Bronchial epithelial cell (primary cell): ENCODE results near the gene TOMT. TPM values are rescaled to one million over a fixed set of nuclear protein-coding genes. Genes with fewer than 3 reads are reported as not detected.

Experiments
- DNase-seq: peaks from one replicate; pipeline ENCODE4 v3.0.0-alpha.2; 2010; ENCODE audit warnings: low read depth
- FAIRE-seq: peaks from 2 replicates; lab custom pipeline; 2011; peaks lifted over from hg19 to GRCh38; lab: Jason Lieb, UNC
- H3K27me3 ChIP-seq: 2 replicates; pipeline ENCODE4 v1.5.1; 2011; ENCODE audit warnings: low read length; ENCODE audit not compliant: control insufficient read depth, insufficient read depth
- H3K36me3 ChIP-seq: 2 replicates; pipeline ENCODE4 v1.5.1; 2011; ENCODE audit warnings: low read length; ENCODE audit not compliant: control insufficient read depth, insufficient read depth
- H3K4me3 ChIP-seq: 2 replicates; pipeline ENCODE4 v1.5.1; 2011; ENCODE audit warnings: mild to moderate bottlenecking, low read depth, low read length, control low read depth
- total RNA-seq: library from RNA; depleted of rRNA; stranded (reverse); fragments of >200 nt; gene quantifications from 2 replicates; pipeline ENCODE4 v1.2.1, GENCODE V29; 2014
- TF ChIP-seq, protein P1 (sequence below): IDR thresholded peaks from 2 replicates; pipeline ENCODE4 v1.5.1; 2011; ENCODE audit warnings: mild to moderate bottlenecking, moderate library complexity, low read length, control low read depth, inconsistent platforms; ENCODE audit not compliant: insufficient read depth, severe bottlenecking

TOMT gene
- total RNA-seq, 1 donor from 2014 or later, result not detected

DNA sequence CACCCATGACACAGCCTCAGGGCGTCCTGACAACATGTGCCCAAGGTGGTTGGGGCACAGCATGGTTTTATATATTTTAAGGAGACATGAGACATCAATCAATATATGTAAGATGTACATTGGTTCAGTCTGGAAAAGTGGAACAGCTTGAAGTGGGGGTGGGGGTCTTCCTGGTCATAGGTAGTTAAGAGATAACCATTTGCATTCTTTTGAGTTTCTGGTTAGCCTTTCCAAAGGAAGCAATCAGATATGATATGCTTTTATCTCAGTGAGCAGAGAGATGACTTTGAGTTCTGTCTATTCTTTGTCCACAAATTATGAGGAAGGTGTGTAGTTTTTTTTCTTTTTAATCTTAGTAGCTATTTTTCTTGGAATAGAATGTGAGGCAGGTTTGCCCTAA lies 16.9 kb downstream of the TOMT start:
- peaks cover 1% of the 10 kb centered on the region for H3K36me3 ChIP-seq
- no peak for FAIRE-seq
- H3K4me3 ChIP-seq, result no peak overlapping the region
- no peaks in the 10 kb centered on the region for H3K27me3 ChIP-seq
- TF ChIP-seq, protein P1, sequence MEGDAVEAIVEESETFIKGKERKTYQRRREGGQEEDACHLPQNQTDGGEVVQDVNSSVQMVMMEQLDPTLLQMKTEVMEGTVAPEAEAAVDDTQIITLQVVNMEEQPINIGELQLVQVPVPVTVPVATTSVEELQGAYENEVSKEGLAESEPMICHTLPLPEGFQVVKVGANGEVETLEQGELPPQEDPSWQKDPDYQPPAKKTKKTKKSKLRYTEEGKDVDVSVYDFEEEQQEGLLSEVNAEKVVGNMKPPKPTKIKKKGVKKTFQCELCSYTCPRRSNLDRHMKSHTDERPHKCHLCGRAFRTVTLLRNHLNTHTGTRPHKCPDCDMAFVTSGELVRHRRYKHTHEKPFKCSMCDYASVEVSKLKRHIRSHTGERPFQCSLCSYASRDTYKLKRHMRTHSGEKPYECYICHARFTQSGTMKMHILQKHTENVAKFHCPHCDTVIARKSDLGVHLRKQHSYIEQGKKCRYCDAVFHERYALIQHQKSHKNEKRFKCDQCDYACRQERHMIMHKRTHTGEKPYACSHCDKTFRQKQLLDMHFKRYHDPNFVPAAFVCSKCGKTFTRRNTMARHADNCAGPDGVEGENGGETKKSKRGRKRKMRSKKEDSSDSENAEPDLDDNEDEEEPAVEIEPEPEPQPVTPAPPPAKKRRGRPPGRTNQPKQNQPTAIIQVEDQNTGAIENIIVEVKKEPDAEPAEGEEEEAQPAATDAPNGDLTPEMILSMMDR, result no peak
- no peak for DNase-seq

DNA sequence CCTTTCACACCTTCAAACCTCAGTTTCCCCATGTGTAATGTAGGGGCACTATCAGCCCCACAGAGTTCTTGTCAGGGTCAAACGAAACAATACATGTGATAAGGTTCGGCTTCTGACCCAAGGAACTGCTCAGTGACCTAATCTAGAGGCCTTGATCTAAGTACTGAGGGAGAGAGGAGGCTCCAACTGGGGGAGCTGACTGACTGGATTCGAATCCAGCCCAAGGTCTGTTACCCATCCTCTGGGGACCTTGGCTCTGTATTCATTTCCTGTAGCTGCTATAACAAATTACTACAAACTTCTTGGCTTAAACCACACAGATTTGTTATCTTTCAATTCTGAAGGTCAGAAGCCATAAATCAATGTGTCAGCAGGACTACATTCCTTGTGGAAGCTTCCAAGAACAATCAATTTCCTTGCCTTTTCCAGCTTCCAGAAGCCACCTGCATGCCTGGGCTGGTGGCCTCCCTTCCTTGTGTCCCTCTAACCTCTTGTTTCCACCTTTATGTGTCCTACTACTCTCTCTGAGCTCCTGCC lies 17.5 kb downstream of the TOMT start:
- H3K27me3 ChIP-seq, result no peaks in the 10 kb centered on the region
- FAIRE-seq (no peak), DNase-seq (no peak)
- H3K36me3 ChIP-seq, result peaks cover 1% of the 10 kb centered on the region
- TF ChIP-seq, protein P1, result no peak
- H3K4me3 ChIP-seq, result no peak overlapping the region

DNA sequence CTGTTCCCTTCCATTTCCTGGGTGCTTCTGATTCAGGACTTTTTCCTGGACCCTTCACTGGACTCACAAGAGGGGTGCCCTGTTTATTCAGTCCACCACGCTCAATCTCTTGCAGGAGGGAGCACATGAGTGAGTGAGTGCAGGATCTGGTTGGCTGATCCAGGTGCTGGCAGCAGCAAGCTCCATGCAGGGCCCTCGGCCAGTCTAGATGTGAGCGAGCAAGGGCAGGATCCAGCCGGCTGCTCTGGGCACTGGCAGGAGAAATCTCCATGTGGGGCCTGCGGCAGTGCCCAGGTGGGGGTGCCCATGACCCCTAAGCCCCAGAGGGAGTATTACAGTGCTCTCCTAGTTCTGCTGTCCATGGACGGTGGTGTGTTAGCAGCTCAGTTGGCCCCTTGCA lies 18.3 kb downstream of the TOMT start:
- Histone ChIP-seq H3K36me3 (peaks cover 1% of the 10 kb centered on the region), H3K4me3 (no peak overlapping the region), H3K27me3 (no peaks in the 10 kb centered on the region)
- DNase-seq, result no peak
- no peak for FAIRE-seq
- TF ChIP-seq, protein P1, result no peak

DNA sequence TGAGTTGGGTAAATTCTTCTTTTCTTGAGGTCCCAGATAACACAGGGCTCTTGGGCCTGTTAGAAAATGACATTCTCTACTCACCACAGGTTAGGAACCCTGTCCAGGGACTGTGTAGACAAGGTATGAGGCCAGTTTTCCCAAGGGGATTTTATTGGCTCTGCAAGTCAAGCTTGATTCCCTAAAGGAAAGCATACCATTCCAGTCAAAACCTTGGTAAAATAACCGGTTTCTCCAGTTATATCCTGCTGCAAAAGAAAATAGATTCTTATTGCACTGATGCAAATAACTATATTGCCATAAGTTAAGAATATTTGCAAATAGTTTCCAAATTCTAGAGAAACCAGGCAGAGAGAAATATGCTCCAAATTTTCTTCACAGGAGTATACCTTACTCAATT lies 20.2 kb downstream of the TOMT start:
- TF ChIP-seq, protein P1, result no peak
- FAIRE-seq (no peak), DNase-seq (no peak)
- Histone ChIP-seq H3K4me3 (no peak overlapping the region), H3K27me3 (no peaks in the 10 kb centered on the region), H3K36me3 (no peaks in the 10 kb centered on the region)

DNA sequence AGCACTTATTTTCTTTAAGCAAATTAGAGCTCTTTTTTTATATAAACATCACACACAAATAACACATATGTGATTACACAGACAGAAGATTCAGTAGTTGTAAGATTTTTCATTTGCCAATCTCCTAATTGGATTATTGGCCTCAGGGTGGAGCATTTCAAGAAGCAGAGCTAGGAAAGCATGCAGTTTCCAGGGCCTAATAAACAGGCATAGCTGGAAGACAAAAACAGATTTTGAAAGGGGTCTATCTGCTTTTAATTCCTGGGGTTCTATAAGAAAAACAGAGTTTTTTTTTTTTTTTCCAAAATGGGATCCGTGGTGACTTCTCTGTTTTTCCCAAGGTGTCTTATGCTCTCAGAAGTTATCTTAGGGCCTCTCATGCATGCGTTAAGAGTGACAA lies 22.2 kb downstream of the TOMT start:
- Histone ChIP-seq H3K27me3 (no peaks in the 10 kb centered on the region), H3K4me3 (no peak overlapping the region), H3K36me3 (no peaks in the 10 kb centered on the region)
- FAIRE-seq, result no peak
- no peak for DNase-seq
- TF ChIP-seq, protein P1, result no peak

DNA sequence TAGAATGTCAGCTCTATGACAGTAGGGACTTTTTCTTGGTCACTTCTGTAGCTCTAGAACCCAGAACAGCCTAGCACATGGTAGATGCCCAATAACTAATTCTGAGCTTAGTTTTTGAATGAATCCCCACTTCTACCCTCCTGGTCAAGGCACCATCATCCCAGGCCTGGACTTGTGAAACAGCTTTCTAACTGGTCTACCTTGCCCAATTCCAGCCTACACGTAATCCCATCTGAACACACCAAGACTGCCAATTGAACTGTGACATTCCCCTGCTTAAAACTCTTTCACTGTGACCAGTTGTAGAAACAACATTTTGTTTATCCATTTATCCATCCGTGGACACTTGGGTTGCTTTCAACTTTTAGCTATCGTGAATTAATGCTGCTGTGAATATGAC lies 23.7 kb downstream of the TOMT start:
- H3K36me3 ChIP-seq, result no peaks in the 10 kb centered on the region
- DNase-seq (no peak), FAIRE-seq (no peak)
- H3K4me3 ChIP-seq, result no peak overlapping the region
- H3K27me3 ChIP-seq, result no peaks in the 10 kb centered on the region
- TF ChIP-seq, protein P1, result no peak
